ENCODE results near the gene PRMT9. TPM values are rescaled to one million over a fixed set of nuclear protein-coding genes. Genes with fewer than 3 reads are reported as not detected.

The PRMT9 gene
- total RNA-seq, 3 donors from 2014 or later, result 7.1 to 7.6 (median 7.6) TPM

DNA sequence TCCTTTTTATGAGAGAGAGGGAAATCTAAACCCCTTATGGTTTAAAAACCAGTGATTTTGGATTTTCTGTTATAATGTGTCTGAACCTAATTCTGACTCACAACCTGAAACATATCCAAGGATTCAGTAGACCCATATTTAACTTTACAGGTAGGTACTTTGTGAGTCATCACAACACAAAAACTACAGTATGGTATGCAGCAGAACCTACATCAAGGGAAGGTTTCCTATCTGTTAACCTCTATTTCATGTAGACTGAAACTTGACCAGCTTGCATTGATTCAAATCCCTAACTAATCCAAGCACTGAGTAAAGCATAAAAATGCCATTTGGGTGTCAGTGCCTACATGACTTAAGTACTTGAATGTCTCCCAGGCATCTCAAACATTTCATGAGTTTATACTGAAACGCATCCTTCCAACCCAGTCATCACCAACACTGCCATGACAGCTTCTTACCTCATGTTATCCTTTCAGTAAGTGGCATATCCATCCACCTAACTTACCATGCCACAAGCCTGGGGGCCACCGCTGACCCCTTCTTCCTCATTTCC, 43.6 kb upstream of the PRMT9 start:
- ATAC-seq (no peak), DNase-seq (no peak)
- Histone ChIP-seq H3K36me3 (ENCODE audit: low read depth) (no peaks in the 10 kb centered on the region), H3K4me1 (ENCODE audit: low read depth) (peaks cover 1% of the 10 kb centered on the region), H3K4me3 (no peak overlapping the region), H3K9me3 (no peaks in the 10 kb centered on the region)
- intact Hi-C loops (cut with DNase I, micrococcal nuclease), result no loop called here
- TF ChIP-seq, protein P1, sequence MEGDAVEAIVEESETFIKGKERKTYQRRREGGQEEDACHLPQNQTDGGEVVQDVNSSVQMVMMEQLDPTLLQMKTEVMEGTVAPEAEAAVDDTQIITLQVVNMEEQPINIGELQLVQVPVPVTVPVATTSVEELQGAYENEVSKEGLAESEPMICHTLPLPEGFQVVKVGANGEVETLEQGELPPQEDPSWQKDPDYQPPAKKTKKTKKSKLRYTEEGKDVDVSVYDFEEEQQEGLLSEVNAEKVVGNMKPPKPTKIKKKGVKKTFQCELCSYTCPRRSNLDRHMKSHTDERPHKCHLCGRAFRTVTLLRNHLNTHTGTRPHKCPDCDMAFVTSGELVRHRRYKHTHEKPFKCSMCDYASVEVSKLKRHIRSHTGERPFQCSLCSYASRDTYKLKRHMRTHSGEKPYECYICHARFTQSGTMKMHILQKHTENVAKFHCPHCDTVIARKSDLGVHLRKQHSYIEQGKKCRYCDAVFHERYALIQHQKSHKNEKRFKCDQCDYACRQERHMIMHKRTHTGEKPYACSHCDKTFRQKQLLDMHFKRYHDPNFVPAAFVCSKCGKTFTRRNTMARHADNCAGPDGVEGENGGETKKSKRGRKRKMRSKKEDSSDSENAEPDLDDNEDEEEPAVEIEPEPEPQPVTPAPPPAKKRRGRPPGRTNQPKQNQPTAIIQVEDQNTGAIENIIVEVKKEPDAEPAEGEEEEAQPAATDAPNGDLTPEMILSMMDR (IDR thresholded peaks at IDR 0.05), result no peak

DNA sequence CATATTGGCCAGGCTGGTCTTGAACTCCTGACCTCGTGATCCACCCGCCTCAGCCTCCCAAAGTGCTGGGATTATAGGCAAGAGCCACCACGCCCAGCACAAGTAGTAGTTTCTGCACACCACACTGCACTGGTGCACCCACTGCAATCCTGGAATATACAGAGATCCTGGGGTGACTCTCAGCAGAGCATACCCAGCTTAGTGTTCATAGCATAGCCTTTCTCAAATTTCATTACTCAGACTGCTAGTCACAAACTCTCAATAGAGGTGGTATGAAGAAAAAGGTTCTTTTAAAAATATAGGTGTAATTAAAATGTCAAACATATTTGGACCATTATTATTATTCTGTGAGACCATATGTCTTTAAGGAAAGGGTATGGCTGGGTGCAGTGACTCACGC, 41.7 kb upstream of the PRMT9 start:
- intact Hi-C loops (cut with DNase I, micrococcal nuclease), result no loop called here
- DNase-seq, result no peak
- Histone ChIP-seq H3K4me1 (ENCODE audit: low read depth) (no peaks in the 10 kb centered on the region), H3K4me3 (no peak overlapping the region), H3K36me3 (ENCODE audit: low read depth) (no peaks in the 10 kb centered on the region), H3K9me3 (no peaks in the 10 kb centered on the region)
- TF ChIP-seq, protein P1 (IDR thresholded peaks at IDR 0.05), result no peak
- ATAC-seq, result no peak

DNA sequence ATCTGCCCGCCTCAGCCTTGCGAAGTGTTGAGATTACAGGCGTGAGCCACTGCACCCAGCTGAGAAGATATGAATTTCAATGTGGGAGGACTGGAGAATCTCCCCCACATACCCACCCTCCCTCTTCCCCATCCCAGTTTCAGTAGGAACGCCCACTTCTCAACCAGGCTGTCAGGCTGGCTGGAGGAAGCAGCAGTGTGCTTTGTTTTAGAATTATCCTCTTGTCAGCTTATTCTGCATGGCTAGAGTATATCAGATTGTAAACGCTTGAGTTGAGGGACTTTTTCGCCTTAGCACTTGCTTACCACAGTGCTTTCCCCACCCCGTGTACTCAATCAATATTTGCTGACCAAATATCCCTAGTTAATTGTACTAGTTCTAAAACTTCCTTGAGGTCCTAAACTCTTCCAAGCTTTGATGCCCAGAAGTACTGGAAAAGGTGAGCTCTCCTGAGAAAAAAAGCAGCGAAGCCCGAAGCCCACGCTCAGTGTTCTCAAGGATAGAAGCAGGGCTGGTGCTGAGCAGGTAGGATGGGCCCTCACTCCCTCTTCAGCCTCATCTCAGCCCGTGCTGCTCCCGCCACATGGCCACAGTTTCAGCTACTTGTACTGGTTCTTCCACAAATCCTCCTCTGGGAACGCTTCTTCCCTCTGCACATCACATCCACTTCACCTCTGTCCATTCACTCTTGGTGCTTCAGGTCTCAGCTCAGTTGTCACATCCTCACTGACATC, 40.7 kb upstream of the PRMT9 start:
- TF ChIP-seq, protein P1 (IDR thresholded peaks at IDR 0.05), result no peak
- intact Hi-C loops (cut with DNase I, micrococcal nuclease), result no loop called here
- ATAC-seq, result no peak

DNA sequence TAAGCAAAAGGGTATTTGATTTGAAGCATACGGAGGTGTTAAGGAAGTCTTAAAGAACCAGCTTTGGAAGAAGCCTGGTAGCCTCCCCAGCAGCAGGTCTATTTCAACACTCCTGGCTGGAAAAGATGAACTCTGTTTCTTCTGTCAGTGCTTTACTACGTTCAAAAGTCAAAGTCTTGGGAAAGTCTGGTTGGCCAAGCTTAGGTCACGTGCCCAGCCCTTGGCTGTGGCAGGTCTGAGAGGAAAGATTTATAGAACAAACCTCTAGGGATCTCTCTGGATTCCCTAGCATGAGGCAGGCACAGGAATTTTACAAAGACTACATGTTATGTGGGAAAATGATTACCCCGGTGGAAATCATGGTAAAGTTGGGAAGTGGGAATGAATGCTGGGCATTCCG, 39.4 kb upstream of the PRMT9 start:
- intact Hi-C loops (cut with DNase I, micrococcal nuclease), result no loop called here
- no peaks in the 10 kb centered on the region for H3K36me3 ChIP-seq (ENCODE audit: low read depth)
- peak in 1 of 3 donors; percentile 37 for DNase-seq
- H3K4me3 ChIP-seq, result no peak overlapping the region
- no peaks in the 10 kb centered on the region for H3K4me1 ChIP-seq (ENCODE audit: low read depth)
- H3K9me3 ChIP-seq, result no peaks in the 10 kb centered on the region
- peak; percentile 75 for ATAC-seq
- TF ChIP-seq, protein P1 (IDR thresholded peaks at IDR 0.05), result no peak

More for the DNA sequence above, 40.7 kb upstream of the PRMT9 start:
- Histone ChIP-seq H3K9me3 (no peaks in the 10 kb centered on the region), H3K36me3 (ENCODE audit: low read depth) (no peaks in the 10 kb centered on the region), H3K4me3 (no peak overlapping the region), H3K4me1 (ENCODE audit: low read depth) (no peaks in the 10 kb centered on the region)
- no peak for DNase-seq

DNA sequence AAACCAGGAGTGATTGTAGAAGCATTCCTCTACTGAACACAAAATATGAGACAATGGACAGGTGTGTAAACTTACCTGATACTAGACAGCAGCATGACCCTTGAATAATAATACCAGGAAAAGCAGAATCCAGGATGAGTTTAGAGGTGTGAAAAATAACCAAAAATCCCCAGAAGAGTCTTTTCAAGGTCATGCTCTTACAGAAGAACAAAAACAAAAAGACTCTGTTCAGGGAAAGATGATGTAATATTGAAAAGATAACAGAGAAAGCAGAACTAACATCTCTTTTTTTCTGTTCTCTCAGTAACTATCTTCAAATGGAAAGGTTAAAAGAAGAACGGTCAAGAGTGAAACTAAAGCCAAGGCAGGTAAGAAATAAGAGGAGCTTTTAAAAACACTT, 33.9 kb upstream of the PRMT9 start:
- TF ChIP-seq, protein P1 (IDR thresholded peaks at IDR 0.05), result no peak
- intact Hi-C loops (cut with DNase I, micrococcal nuclease), result no loop called here
- no peak overlapping the region for H3K4me3 ChIP-seq
- H3K9me3 ChIP-seq, result no peaks in the 10 kb centered on the region
- DNase-seq, result no peak
- no peaks in the 10 kb centered on the region for H3K4me1 ChIP-seq (ENCODE audit: low read depth)
- no peaks in the 10 kb centered on the region for H3K36me3 ChIP-seq (ENCODE audit: low read depth)
- ATAC-seq, result no peak

Measured in mucosa of descending colon (tissue), 3 donors.